Occipital lobe (tissue), 2 donors: Measurements from ENCODE around the gene IPO4. TPM values are rescaled to one million over a fixed set of nuclear protein-coding genes. Genes with fewer than 3 reads are reported as not detected.

Experiments
- DNase-seq: peaks from one replicate; lab custom pipeline; 2025; lab: John Stamatoyannopoulos, UW
- total RNA-seq: library from RNA; depleted of rRNA; stranded (reverse); fragments of >200 nt; gene quantifications from one replicate; pipeline ENCODE4 v1.2.3, GENCODE V29; 2014

IPO4 gene
- total RNA-seq, 1 donor from 2014 or later, result 11.7 TPM

DNA sequence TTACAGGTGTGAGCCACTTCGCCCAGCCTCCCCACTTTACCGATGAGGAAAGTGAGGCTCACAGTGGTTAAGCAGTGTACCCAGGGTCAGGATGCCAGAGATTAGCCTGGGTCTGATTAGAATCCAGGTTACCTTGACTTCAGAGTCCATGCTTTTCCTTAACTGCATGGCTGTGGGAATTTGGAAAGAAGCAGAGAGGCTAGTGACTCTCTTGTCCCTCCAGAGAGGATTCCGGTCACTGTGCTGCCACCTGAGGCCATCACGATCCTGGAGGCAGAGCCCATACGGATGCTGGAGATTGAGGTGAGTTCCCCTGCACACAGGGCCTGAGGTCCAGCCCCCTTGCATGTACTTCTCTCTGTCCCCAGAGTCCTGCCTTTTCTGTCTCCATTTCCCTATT lies 12.0 kb downstream of the IPO4 start:
- no peak for DNase-seq

DNA sequence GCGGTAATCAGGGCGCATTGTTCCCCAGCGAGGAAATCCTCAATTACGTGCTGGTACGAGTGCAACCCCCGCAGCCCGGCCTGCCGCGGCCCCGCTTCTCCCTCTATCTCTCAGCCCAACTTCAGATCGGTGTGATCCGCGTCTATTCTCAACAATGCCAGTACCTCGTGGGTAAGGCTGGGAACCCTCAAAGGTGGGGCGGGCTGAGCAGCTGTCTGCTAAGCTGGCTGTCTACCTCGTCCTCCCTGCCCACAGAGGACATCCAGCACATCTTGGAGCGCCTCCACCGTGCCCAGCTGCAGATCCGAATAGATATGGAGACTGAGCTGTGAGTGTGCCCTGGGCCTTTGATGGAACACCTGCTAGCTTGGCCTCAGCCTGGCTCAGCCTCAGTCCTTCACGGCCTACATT lies 15.7 kb downstream of the IPO4 start:
- DNase-seq, result peak; percentile 40

DNA sequence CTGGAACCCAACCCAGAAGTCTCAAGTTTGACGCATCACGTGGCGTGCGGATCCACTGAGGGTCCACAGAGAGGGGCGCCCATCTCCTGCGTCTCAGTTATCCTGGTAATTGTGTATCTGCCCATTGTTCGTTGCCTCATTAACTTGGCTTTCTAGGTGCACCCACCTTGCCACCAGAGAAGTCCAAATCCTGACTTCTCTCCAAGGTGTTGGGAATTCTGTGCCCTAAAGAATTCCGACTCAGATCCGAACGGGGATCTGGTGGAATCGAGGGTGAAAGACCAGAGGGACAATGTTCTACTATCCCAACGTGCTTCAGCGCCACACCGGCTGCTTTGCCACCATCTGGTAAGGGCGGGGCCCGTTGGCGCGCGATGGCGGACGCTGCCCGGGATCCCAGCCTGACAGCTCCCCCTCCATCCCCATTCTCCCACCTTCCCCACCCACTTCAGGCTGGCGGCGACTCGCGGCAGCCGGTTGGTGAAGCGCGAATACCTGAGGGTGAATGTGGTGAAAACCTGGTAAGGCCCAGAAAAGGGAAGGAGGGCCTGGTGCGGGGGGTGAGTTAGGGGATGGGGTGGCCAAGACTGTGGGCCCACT lies 16.3 kb downstream of the IPO4 start:
- no peak for DNase-seq

DNA sequence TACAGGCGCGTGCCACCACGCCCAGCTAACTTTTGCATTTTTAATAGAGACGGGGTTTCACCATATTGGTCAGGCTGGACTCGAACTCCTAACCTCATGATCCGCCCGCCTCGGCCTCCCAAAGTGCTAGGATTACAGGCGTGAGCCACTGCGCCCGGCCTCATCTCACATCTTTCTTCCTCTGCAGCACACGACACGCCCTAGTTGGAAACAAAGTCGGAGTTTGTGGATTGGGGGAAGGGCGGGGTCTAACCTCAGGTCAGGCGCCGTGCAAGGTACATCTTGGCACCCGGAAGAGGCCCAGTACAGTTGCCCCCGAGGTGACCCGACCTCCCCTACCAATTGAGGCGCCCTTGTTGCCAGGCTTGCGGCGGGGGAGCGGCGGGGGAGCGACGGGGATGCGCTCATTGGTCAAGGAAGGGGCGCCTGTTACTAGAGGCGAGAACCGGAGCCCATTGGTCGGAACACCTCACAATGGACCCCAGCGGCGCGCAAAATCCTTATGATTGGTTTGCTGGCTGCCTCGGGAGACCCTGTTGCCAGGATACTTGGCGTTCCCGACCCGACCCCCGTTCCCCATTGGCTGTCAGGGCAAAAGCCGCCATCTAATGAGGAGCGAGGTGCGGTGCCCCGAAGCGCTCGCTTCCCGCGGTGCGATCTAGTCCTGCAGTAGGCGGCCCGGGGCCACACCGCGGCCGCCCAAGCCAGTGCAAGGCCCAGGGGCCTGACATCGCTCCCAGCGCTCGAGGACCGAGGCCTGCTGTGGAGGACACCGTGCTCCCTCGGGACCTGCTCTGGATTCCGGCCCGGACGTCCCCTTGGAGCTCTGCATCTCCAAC lies 17.0 kb downstream of the IPO4 start, which contains the start of gene REC8:
Gene REC8, plus strand, starts transcription at position 659 of the 839 bp plus-strand sequence. CDS start 473 bp downstream, outside the sequence.
- peak; percentile 85 for DNase-seq

DNA sequence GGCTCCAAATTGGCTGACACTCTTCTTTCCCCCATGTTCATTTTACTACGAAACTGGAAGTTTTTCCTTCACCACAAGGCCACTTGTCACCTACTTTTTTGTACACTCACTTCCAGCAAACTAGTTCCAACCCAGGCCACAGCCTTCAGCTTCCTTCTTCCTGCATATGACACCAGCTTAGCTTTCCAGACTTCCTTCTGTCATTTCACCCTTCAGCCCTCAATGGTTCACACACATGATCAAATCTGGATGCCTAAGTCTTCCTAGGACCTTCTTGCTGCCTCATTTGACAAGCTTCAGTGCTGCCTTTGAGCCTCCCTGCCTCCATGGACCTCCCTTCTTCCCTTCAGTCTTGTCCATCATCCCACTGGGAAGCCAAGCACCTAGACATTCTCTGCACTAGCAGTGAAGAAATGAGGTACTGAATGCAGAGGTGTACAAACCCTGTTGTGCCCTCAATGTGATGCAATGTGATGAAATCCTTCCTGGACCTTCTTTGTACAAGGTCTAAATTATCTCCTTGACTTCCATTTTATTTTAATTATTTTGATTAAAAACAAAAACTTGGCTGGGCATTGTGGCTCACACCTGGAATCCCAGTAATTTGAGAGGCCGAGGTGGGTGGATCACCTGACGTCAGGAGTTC lies 21.0 kb downstream of the IPO4 start:
- no peak for DNase-seq

DNA sequence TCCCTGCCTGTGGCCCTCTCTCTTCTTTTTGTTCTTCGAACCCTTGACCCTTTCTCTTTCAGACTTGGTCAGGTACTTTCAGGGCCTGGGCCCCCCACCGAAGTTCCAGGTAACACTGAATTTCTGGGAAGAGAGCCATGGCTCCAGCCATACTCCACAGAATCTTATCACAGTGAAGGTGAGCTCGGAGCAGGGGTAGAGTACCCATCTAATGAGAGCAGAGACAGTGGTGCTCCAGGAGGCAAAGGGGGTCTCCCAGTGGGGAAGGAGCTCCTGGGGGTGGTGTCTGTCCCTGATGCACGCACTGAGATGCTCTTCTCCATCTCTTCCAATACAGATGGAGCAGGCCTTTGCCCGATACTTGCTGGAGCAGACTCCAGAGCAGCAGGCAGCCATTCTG lies 22.8 kb downstream of the IPO4 start:
- no peak for DNase-seq

DNA sequence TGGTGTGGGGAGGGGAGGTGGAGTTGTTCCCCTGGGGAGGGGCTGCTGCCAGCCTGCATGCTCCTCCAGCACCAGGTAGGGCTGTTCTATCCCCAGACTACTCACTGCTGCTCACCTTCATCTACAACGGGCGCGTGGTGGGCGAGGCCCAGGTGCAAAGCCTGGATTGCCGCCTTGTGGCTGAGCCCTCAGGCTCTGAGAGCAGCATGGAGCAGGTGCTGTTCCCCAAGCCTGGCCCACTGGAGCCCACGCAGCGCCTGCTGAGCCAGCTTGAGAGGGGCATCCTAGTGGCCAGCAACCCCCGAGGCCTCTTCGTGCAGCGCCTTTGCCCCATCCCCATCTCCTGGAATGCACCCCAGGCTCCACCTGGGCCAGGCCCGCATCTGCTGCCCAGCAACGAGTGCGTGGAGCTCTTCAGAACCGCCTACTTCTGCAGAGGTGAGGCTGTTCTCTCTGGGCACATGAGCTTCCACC lies 24.1 kb downstream of the IPO4 start:
- no peak for DNase-seq

DNA sequence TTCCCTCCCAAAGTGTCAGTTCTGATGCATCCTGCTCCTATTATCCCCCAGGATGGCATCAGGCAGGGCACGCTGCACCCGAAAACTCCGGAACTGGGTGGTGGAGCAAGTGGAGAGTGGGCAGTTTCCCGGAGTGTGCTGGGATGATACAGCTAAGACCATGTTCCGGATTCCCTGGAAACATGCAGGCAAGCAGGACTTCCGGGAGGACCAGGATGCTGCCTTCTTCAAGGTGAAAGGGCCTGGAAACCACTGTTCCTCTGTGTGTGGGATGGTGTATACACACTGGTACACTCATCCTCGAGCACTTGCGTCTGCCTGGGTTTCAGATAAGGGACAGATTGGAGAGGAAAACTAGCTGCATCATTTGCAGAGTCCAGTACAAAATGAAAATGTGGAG lies 26.5 kb downstream of the IPO4 start:
- DNase-seq, result no peak

DNA sequence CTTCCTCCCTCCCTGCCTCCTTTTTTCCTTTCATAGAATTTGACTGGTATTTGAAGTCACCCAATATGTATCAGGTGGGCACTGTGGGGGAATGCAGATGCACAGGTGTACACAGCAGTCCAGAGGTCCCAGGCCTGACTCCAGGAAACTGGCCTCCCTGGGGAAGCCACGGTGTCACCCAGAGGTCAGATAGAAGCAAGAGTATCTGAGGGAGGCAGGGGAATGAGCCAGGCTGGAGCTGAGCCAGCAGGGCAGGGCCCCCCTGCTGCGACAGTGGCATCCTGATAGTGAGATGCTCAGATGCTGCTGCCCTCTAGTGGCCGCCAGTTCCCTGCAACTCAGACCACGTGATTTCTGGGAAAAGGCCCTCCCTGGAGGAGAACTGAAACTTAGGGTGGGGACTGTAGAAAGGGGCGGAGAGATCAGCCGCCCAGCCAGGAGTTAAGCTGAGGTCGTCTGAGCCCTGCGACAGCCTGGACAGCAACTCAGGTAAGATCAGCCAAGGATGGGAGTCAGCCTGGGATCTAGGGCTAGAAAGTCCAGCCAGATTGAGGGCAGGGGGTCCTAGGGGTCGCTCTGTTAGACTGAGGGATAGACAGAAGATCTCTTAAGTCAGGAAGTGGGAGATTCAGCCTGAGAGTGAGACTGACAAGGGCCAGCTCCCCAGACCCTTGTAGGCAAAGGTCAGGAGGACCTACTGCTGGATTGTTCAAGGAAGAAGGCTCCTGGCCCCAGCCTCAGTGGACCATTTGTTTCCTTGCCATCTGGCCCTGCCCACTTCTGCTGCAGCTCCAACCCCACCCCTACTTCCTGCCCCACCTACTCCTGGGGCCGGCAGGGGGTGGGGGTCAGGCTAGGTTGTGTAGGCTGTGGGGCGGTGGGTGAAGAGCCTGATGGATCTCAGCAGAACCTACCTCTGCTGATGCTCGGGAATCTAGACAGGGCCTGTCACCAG lies 27.5 kb downstream of the IPO4 start, which contains the start of gene IRF9:
Gene IRF9, plus strand, starts transcription at position 416 of the 955 bp plus-strand sequence. CDS start 880 bp downstream, outside the sequence.
- DNase-seq, result peak; percentile 93

DNA sequence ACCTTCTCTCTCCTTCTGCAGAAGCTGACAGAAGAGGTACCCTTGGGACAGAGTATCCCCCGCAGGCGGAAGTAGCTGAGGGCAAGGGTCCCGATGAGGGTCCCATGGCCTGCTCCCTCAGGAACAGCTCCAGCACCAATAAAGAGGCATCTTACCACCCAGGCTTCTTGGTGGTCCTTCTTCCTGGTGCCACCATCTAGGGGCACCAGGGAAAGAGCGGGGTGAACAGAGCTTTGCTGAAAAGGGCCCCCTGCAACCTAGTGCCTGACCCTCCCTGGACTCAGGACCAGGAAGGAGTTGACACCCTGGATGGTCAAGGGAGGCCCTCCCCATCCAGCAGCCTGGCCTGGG lies 28.1 kb downstream of the IPO4 start:
- no peak for DNase-seq

DNA sequence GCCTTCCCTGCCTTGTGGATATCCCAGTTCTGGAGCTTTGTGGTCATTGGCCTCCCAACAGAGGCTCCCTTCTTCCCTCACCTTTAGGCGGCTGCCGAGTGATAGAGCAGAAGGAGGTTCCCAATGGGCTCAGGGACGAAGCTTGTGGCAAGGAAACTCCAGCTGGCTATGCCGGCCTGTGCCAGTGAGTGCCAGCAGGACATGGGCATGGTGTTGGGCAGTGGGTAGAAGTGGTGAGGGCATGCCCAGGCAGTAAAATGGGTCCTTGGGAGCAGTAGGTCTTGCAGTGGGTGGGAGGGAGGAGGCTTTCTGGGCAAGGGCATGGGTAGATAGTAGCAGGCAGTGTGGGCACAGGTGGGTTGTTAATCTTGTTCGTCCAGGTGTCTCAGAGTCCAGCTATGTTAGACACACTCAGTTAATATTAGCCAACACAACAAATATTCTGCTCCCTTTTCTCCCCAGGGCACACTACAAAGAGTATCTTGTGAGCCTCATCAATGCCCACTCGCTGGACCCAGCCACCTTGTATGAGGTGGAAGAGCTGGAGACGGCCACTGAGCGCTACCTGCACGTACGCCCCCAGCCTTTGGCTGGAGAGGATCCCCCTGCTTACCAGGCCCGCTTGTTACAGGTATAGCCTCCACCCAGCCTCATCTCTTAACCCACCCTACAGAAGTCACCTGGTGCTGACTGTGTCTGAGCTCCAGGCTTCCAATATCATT lies 28.7 kb downstream of the IPO4 start:
- no peak for DNase-seq

DNA sequence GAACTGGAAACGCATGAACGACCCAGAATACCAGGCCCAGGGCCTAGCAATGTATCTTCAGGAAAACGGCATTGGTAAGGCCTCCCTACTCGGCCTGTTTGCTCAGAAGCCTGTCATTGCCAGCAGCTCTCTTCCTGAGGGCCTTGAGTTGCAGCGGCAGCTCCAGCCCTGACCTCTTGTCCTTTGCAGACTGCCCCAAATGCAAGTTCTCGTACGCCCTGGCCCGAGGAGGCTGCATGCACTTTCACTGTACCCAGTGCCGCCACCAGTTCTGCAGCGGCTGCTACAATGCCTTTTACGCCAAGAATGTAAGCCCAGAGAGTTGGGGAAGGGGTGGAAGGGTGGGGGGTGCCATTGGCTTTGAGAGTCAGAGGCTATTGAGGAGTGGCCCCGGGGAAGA lies 31.3 kb downstream of the IPO4 start:
- DNase-seq, result no peak

DNA sequence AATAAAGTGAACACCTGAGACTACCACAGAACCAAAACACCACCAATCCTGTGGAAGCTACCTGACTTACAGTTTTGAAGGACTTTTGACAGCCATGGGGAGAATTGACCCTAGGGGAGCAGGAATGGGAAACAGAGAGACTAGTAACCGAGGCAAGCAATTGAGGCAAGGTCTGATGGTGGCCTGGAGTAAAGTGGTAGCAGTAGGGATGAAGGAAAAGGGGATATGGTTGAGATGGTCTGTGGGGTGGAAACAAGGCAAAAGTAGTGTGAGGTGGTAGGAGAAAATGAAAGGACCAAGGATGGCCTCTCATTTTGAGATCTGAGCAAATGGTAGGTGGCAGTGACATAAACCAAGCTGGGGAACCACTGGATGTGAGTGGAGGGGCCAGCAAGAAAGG lies 31.8 kb downstream of the IPO4 start:
- DNase-seq, result no peak

DNA sequence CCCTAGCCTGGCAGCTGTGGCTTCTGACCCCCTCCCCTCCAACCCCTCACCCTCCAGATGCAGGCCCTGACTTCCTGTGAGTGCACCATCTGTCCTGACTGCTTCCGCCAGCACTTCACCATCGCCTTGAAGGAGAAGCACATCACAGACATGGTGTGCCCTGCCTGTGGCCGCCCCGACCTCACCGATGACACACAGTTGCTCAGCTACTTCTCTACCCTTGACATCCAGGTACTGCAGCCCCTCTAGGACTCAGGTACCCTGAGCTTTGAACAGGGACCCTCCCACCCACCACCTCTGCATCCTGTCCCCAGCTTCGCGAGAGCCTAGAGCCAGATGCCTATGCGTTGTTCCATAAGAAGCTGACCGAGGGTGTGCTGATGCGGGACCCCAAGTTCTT lies 33.5 kb downstream of the IPO4 start:
- no peak for DNase-seq

DNA sequence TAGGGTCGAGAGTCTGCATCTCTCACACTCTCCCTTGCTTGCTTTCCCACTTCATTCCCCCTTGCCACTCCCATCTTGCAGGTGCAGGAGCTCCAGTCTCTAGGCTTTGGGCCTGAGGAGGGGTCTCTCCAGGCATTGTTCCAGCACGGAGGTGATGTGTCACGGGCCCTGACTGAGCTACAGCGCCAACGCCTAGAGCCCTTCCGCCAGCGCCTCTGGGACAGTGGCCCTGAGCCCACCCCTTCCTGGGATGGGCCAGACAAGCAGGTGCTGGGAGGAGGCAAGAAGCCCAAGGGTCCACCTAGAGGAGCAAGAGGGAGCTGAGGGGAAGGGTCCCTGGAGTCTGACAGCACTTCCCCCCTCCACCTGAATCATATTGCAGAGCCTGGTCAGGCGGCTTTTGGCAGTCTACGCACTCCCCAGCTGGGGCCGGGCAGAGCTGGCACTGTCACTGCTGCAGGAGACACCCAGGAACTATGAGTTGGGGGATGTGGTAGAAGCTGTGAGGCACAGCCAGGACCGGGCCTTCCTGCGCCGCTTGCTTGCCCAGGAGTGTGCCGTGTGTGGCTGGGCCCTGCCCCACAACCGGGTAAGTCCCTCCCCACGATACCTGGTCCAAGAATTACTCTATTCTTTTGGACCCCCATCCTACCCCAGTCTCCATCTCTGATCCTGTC lies 37.1 kb downstream of the IPO4 start:
- no peak for DNase-seq

DNA sequence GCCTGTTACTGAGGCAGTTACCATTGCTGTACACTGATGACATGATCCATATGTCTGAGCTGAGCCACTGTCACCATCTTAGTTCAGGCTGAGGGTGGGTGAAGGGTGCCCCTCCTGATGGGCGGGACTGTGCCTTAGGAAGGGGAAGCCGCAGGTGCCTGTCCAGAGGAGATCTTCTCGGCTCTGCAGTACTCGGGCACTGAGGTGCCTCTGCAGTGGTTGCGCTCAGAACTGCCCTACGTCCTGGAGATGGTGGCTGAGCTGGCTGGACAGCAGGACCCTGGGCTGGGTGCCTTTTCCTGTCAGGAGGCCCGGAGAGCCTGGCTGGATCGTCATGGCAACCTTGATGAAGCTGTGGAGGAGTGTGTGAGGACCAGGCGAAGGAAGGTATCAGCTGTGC lies 37.6 kb downstream of the IPO4 start:
- no peak for DNase-seq

DNA sequence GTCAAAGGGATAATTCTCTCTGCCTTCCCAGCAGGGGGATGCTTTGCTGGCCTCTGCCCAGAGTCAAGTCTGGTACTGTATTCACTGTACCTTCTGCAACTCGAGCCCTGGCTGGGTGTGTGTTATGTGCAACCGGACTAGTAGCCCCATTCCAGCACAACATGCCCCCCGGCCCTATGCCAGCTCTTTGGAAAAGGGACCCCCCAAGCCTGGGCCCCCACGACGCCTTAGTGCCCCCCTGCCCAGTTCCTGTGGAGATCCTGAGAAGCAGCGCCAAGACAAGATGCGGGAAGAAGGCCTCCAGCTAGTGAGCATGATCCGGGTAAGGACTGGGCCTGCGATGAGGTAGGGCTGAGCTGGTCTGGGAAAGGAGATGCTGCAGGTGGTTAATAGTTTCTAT lies 38.0 kb downstream of the IPO4 start:
- DNase-seq, result no peak

DNA sequence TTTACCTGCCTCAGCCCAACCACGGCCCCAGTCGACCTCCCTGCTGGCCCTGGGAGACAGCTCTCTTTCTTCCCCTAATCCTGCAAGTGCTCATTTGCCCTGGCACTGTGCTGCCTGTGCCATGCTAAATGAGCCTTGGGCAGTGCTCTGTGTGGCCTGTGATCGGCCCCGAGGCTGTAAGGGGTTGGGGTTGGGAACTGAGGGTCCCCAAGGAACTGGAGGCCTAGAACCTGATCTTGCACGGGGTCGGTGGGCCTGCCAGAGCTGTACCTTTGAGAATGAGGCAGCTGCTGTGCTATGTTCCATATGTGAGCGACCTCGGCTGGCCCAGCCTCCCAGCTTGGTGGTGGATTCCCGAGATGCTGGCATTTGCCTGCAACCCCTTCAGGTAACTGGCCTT lies 38.6 kb downstream of the IPO4 start:
- DNase-seq, result no peak

DNA sequence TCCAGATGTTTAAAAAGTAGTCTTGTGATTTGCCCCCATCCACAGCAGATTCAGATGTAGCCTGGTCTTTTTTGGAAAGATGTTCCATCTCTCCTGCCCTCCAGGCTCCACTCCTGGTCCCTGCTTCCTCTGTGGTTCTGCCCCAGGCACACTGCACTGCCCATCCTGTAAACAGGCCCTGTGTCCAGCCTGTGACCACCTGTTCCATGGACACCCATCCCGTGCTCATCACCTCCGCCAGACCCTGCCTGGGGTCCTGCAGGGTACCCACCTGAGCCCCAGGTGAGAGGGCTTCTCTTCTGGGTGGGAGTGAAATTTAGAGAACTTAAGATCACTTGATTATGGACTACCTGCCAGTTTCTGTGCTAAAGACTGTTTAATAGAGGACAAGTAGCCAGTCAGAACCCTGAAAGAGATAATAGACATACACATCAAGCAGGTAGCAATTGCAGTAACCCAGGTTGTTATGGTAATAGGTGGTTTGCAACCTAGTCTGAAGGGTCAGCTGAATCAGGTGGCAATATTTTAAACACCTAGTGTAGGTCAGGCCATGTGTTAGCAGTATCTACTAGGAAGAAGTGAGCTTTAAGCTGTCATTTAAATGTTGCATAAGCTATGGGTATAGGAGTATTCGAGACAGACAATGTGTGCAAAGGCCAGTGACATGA lies 39.2 kb downstream of the IPO4 start:
- no peak for DNase-seq
